IPS-15b (cell line): ENCODE measurements around the gene KIF1B.

Experiments used
- H3K27me3 ChIP-seq: one replicate; pipeline ENCODE4 v1.6.1; 2013; ENCODE audit warnings: low read length; ENCODE audit not compliant: control insufficient read depth, insufficient read depth
- H3K36me3 ChIP-seq: one replicate; pipeline ENCODE4 v1.6.1; 2013; ENCODE audit warnings: low read length; ENCODE audit not compliant: control insufficient read depth, insufficient read depth
- H3K4me1 ChIP-seq: one replicate; pipeline ENCODE4 v1.6.1; 2013; ENCODE audit warnings: mild to moderate bottlenecking, low read length; ENCODE audit not compliant: control insufficient read depth, insufficient read depth
- H3K4me3 ChIP-seq: one replicate; pipeline ENCODE4 v1.5.1; 2013; ENCODE audit warnings: low read depth, low read length
- H3K9ac ChIP-seq: one replicate; pipeline ENCODE4 v1.6.1; 2013; ENCODE audit warnings: low read depth, mild to moderate bottlenecking, low read length
- H3K9me3 ChIP-seq: one replicate; pipeline ENCODE4 v1.6.1; 2013; ENCODE audit warnings: mild to moderate bottlenecking, low read length; ENCODE audit not compliant: control insufficient read depth, insufficient read depth

Gene KIF1B

GRCh38 chr1:10178597-10179405 is 31.6 kb upstream of the KIF1B start:
- Histone ChIP-seq H3K4me3 (no peak overlapping the region), H3K4me1 (peaks cover 4% of the 10 kb centered on the region), H3K9me3 (no peaks in the 10 kb centered on the region), H3K36me3 (peaks cover 13% of the 10 kb centered on the region), H3K9ac (no peak overlapping the region), H3K27me3 (no peaks in the 10 kb centered on the region)

- no peak overlapping the region for H3K4me3 ChIP-seq
- H3K9me3 ChIP-seq, result no peaks in the 10 kb centered on the region
- H3K9ac ChIP-seq, result no peak overlapping the region
- peaks cover 13% of the 10 kb centered on the region for H3K36me3 ChIP-seq
- H3K4me1 ChIP-seq, result peaks cover 4% of the 10 kb centered on the region
- no peaks in the 10 kb centered on the region for H3K27me3 ChIP-seq
These were observed 30.8 kb upstream of the KIF1B start for GRCh38 chr1:10179406-10180091.

GRCh38 chr1:10181154-10181553 is 29.2 kb upstream of the KIF1B start:
- peaks cover 13% of the 10 kb centered on the region for H3K36me3 ChIP-seq
- H3K27me3 ChIP-seq, result no peaks in the 10 kb centered on the region
- peaks cover 4% of the 10 kb centered on the region for H3K4me1 ChIP-seq
- H3K9me3 ChIP-seq, result no peaks in the 10 kb centered on the region
- no peak overlapping the region for H3K4me3 ChIP-seq
- H3K9ac ChIP-seq, result no peak overlapping the region

GRCh38 chr1:10185759-10186158 is 24.6 kb upstream of the KIF1B start:
- H3K36me3 ChIP-seq, result no peaks in the 10 kb centered on the region
- no peaks in the 10 kb centered on the region for H3K27me3 ChIP-seq
- H3K9me3 ChIP-seq, result no peaks in the 10 kb centered on the region
- H3K4me3 ChIP-seq, result no peak overlapping the region
- H3K4me1 ChIP-seq, result no peaks in the 10 kb centered on the region
- no peak overlapping the region for H3K9ac ChIP-seq

GRCh38 chr1:10186331-10187025 is 23.9 kb upstream of the KIF1B start:
- no peaks in the 10 kb centered on the region for H3K27me3 ChIP-seq
- H3K9ac ChIP-seq, result no peak overlapping the region
- H3K4me3 ChIP-seq, result no peak overlapping the region
- H3K9me3 ChIP-seq, result no peaks in the 10 kb centered on the region
- H3K36me3 ChIP-seq, result no peaks in the 10 kb centered on the region
- H3K4me1 ChIP-seq, result no peaks in the 10 kb centered on the region

GRCh38 chr1:10187026-10187334 is 23.4 kb upstream of the KIF1B start:
- no peaks in the 10 kb centered on the region for H3K27me3 ChIP-seq
- no peaks in the 10 kb centered on the region for H3K4me1 ChIP-seq
- H3K36me3 ChIP-seq, result no peaks in the 10 kb centered on the region
- no peak overlapping the region for H3K9ac ChIP-seq
- H3K4me3 ChIP-seq, result no peak overlapping the region
- no peaks in the 10 kb centered on the region for H3K9me3 ChIP-seq

GRCh38 chr1:10188133-10188650 is 22.2 kb upstream of the KIF1B start:
- H3K9me3 ChIP-seq, result no peaks in the 10 kb centered on the region
- no peaks in the 10 kb centered on the region for H3K36me3 ChIP-seq
- no peak overlapping the region for H3K9ac ChIP-seq
- no peak overlapping the region for H3K4me3 ChIP-seq
- H3K27me3 ChIP-seq, result no peaks in the 10 kb centered on the region
- no peaks in the 10 kb centered on the region for H3K4me1 ChIP-seq

- Histone ChIP-seq H3K27me3 (no peaks in the 10 kb centered on the region), H3K9me3 (no peaks in the 10 kb centered on the region), H3K36me3 (no peaks in the 10 kb centered on the region), H3K4me1 (no peaks in the 10 kb centered on the region), H3K9ac (no peak overlapping the region), H3K4me3 (no peak overlapping the region)
These were observed 20.7 kb upstream of the KIF1B start for GRCh38 chr1:10189659-10190058.

GRCh38 chr1:10192263-10192662 is 18.1 kb upstream of the KIF1B start:
- Histone ChIP-seq H3K4me3 (no peak overlapping the region), H3K36me3 (no peaks in the 10 kb centered on the region), H3K9ac (no peak overlapping the region), H3K4me1 (no peaks in the 10 kb centered on the region), H3K9me3 (no peaks in the 10 kb centered on the region), H3K27me3 (no peaks in the 10 kb centered on the region)

- Histone ChIP-seq H3K27me3 (no peaks in the 10 kb centered on the region), H3K9me3 (no peaks in the 10 kb centered on the region), H3K4me3 (no peak overlapping the region), H3K4me1 (no peaks in the 10 kb centered on the region), H3K36me3 (no peaks in the 10 kb centered on the region), H3K9ac (no peak overlapping the region)
These were observed 17.1 kb upstream of the KIF1B start for GRCh38 chr1:10193288-10193687.

- Histone ChIP-seq H3K4me1 (no peaks in the 10 kb centered on the region), H3K9ac (no peak overlapping the region), H3K9me3 (no peaks in the 10 kb centered on the region), H3K36me3 (no peaks in the 10 kb centered on the region), H3K27me3 (no peaks in the 10 kb centered on the region), H3K4me3 (no peak overlapping the region)
These were observed 14.8 kb upstream of the KIF1B start for GRCh38 chr1:10195570-10195969.
